PC-9 (cell line): ENCODE data around the gene PLEKHG7.

Experiments
- CTCF ChIP-seq: fragments of 200-600 bp; sonication (generic); conservative IDR thresholded peaks from 2 replicates; pipeline ENCODE4 v1.6.1; 2017; ENCODE audit warnings: mixed run types, antibody characterized with exemption, mild to moderate bottlenecking, moderate library complexity
- EZH2 ChIP-seq: fragments of 200-600 bp; sonication (generic); IDR thresholded peaks from 2 replicates; pipeline ENCODE4 v1.8.0; 2017; ENCODE audit warnings: antibody characterized with exemption, low read depth

- TF ChIP-seq CTCF (no peak), EZH2 (no peak)
Measured at GRCh38 chr12:92740411-92740810, 37.6 kb downstream of the PLEKHG7 start.
